Stimulated activated CD4-positive, alpha-beta T cell treated with anti-CD3 and anti-CD28 coated beads, Interleukin-4, amount 100 ng/mL, for 1 hour (primary cell): Measurements from ENCODE around the gene TNS3.
"Not testable (repeated sequence)": the region's sequence is repeated elsewhere in the genome, so short reads cannot be mapped to it uniquely, and the experiment has no call there.

ENCODE experiments used
- DNase-seq: peaks from one replicate; pipeline ENCODE4 v3.0.0-alpha.2; 2020

Gene TNS3

GRCh38 chr7:47266131-47266706, 315.7 kb downstream of the TNS3 start:
- no peak for DNase-seq

- DNase-seq = no peak
These were observed 316.3 kb downstream of the TNS3 start for GRCh38 chr7:47265621-47266020.

GRCh38 chr7:47264021-47264651, 317.8 kb downstream of the TNS3 start:
- no peak for DNase-seq

GRCh38 chr7:47262881-47263280, 319.0 kb downstream of the TNS3 start:
- no peak for DNase-seq

GRCh38 chr7:47262160-47262559, 319.8 kb downstream of the TNS3 start:
- DNase-seq = not testable (repeated sequence)

GRCh38 chr7:47260270-47260669, 321.6 kb downstream of the TNS3 start:
- DNase-seq = no peak

- no peak for DNase-seq
These were observed 322.2 kb downstream of the TNS3 start for GRCh38 chr7:47259682-47260081.

- DNase-seq = no peak
These were observed 323.1 kb downstream of the TNS3 start for GRCh38 chr7:47258798-47259197.

- no peak for DNase-seq
These were observed 325.9 kb downstream of the TNS3 start for GRCh38 chr7:47256016-47256415.

GRCh38 chr7:47255441-47255840, 326.5 kb downstream of the TNS3 start:
- no peak for DNase-seq

GRCh38 chr7:47255007-47255406, 326.9 kb downstream of the TNS3 start:
- DNase-seq = no peak

GRCh38 chr7:47254081-47254977, 327.6 kb downstream of the TNS3 start:
- peak; percentile 50 for DNase-seq

- no peak for DNase-seq
These were observed 328.2 kb downstream of the TNS3 start for GRCh38 chr7:47253650-47254080.

GRCh38 chr7:47252675-47253074, 329.2 kb downstream of the TNS3 start:
- no peak for DNase-seq

- no peak for DNase-seq
These were observed 332.6 kb downstream of the TNS3 start for GRCh38 chr7:47249361-47249760.

GRCh38 chr7:47248797-47249196, 333.1 kb downstream of the TNS3 start:
- DNase-seq = no peak

- DNase-seq = no peak
These were observed 334.8 kb downstream of the TNS3 start for GRCh38 chr7:47247132-47247531.

GRCh38 chr7:47244692-47245091, 337.2 kb downstream of the TNS3 start:
- DNase-seq = no peak

- no peak for DNase-seq
These were observed 340.5 kb downstream of the TNS3 start for GRCh38 chr7:47241112-47242065.

- DNase-seq = no peak
These were observed 341.9 kb downstream of the TNS3 start for GRCh38 chr7:47239931-47240421.

GRCh38 chr7:47239034-47239433, 342.9 kb downstream of the TNS3 start:
- DNase-seq = no peak

GRCh38 chr7:47236480-47237129, 345.3 kb downstream of the TNS3 start:
- no peak for DNase-seq
